Activated CD4-positive, CD25-positive, alpha-beta regulatory T cell treated with anti-CD3 and anti-CD28 coated beads, Interleukin-2, amount 50 U/mL, for 16 hours (primary cell): ENCODE data around the gene PPFIA3.
"Not testable (repeated sequence)": the region's sequence is repeated elsewhere in the genome, so short reads cannot be mapped to it uniquely, and the experiment has no call there.

Experiments
- DNase-seq: peaks from one replicate; pipeline ENCODE4 v3.0.0-alpha.2; 2020; ENCODE audit warnings: low read depth, low spot score

PPFIA3 gene

GRCh38 chr19:49102303-49102702 is 17.0 kb upstream of the PPFIA3 start:
- no peak for DNase-seq

GRCh38 chr19:49103331-49104085 is 15.8 kb upstream of the PPFIA3 start:
- no peak for DNase-seq

- no peak for DNase-seq
These were observed 15.0 kb upstream of the PPFIA3 start for GRCh38 chr19:49104229-49104864.

GRCh38 chr19:49106648-49107135 is 12.7 kb upstream of the PPFIA3 start:
- peak; percentile 47 for DNase-seq

GRCh38 chr19:49107625-49108459 is 11.5 kb upstream of the PPFIA3 start:
- DNase-seq: no peak

- no peak for DNase-seq
These were observed 10.3 kb upstream of the PPFIA3 start for GRCh38 chr19:49109051-49109450.

GRCh38 chr19:49109569-49110233 is 9.6 kb upstream of the PPFIA3 start:
- DNase-seq: no peak

- DNase-seq: no peak
These were observed 8.8 kb upstream of the PPFIA3 start for GRCh38 chr19:49110567-49110966.

- DNase-seq: no peak
These were observed 7.9 kb upstream of the PPFIA3 start for GRCh38 chr19:49111218-49111998.

GRCh38 chr19:49113762-49114629 is 5.3 kb upstream of the PPFIA3 start, which contains the start of gene LIN7B:
LIN7B (plus strand) TSS chr19:49114370; CDS start chr19:49114405, 35 bp downstream.
- peak; percentile 46 for DNase-seq

GRCh38 chr19:49114630-49115363 is 4.5 kb upstream of the PPFIA3 start:
- DNase-seq: no peak

- no peak for DNase-seq
These were observed 2.8 kb upstream of the PPFIA3 start for GRCh38 chr19:49116544-49116943.

- no peak for DNase-seq
These were observed 1.4 kb upstream of the PPFIA3 start for GRCh38 chr19:49117677-49118564.

GRCh38 chr19:49118565-49119410 is 556 bp upstream of the PPFIA3 start, which contains the start of gene C19orf73:
C19orf73 (minus strand) TSS chr19:49119143; CDS start chr19:49119022, 121 bp downstream.
- DNase-seq: peak; percentile 88

GRCh38 chr19:49120325-49120683 is 960 bp downstream of the PPFIA3 start:
- DNase-seq: no peak

GRCh38 chr19:49120868-49121267 is 1.5 kb downstream of the PPFIA3 start:
- DNase-seq: no peak

- not testable (repeated sequence) for DNase-seq
These were observed 2.5 kb downstream of the PPFIA3 start for GRCh38 chr19:49121841-49122240.
